ENCODE results near the gene GNMT. TPM values are rescaled to one million over a fixed set of nuclear protein-coding genes. Genes with fewer than 3 reads are reported as not detected.

The GNMT gene
- total and polyA plus RNA-seq, 4 donors, result 1.0 to 4.5 (median 2.2) TPM

DNA sequence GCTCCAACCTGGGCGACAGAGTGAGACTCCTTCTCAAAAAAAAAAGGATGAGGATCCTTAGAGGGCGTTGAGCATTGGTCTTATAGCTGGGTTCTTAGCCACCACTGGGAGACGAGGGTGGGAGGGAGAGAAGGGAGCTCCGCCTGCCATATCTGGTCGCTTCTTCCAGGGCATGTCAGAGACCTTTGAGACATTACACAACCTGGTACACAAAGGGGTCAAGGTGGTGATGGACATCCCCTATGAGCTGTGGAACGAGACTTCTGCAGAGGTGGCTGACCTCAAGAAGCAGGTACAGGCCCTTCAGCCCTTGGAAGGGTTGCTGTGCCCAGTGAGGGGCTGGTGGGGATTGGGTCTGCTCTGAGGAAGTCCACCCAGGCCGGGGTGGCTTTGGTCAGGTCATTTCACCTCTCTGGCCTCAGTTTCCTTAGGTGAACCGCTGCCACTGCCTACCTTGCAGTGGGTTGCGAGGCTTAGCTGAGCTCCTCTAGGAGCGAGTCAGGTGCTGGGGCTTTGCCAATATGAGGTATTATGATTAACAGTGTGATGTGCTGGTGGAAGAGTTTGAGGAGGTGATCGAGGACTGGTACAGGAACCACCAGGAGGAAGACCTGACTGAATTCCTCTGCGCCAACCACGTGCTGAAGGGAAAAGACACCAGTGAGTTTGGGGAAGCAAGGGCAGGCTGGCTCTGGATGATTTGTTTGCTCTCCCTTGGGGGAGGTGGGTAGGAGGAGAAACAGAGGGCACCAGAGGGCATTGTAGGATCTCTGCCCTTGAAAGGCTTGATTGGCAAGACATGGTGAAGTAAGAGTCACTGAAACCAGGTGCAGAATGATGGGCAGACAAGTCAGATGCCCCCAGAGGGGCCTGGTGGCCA lies 22.8 kb upstream of the GNMT start:
- Histone ChIP-seq H3K27me3 (ENCODE audit: control insufficient read depth in 3 of 3, insufficient read depth in 3 of 3, low read length in 2 of 3) (no peaks in the 10 kb centered on the region), H3K4me3 (no peak overlapping the region), H3K9me3 (ENCODE audit: control insufficient read depth in 4 of 4, insufficient read depth in 3 of 4, low read length in 3 of 4) (no peaks in the 10 kb centered on the region), H3K9ac (ENCODE audit: insufficient read depth in 1 of 2, low read length in 2 of 2) (no peak overlapping the region), H3K4me1 (ENCODE audit: control insufficient read depth in 5 of 5, insufficient read depth in 5 of 5, low read length in 5 of 5) (peaks cover 0 to 5% (median 0%) of the 10 kb centered on the region in 5 donors), H3K36me3 (ENCODE audit: control insufficient read depth in 4 of 4, insufficient read depth in 4 of 4, low read length in 4 of 4) (peaks cover 7 to 52% (median 20%) of the 10 kb centered on the region in 4 donors), H3K27ac (ENCODE audit: low read depth in 1 of 2, low read length in 1 of 2) (no peak overlapping the region)
- 93 to 94% methylated on average over 13 of the region's 13 CpGs for WGBS, 2 donors
- TF ChIP-seq, protein P1, sequence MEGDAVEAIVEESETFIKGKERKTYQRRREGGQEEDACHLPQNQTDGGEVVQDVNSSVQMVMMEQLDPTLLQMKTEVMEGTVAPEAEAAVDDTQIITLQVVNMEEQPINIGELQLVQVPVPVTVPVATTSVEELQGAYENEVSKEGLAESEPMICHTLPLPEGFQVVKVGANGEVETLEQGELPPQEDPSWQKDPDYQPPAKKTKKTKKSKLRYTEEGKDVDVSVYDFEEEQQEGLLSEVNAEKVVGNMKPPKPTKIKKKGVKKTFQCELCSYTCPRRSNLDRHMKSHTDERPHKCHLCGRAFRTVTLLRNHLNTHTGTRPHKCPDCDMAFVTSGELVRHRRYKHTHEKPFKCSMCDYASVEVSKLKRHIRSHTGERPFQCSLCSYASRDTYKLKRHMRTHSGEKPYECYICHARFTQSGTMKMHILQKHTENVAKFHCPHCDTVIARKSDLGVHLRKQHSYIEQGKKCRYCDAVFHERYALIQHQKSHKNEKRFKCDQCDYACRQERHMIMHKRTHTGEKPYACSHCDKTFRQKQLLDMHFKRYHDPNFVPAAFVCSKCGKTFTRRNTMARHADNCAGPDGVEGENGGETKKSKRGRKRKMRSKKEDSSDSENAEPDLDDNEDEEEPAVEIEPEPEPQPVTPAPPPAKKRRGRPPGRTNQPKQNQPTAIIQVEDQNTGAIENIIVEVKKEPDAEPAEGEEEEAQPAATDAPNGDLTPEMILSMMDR (IDR thresholded peaks at IDR 0.05; ENCODE audit: control extremely low read depth, extremely low read depth), result no peak
- DNase-seq (no peak), ATAC-seq (ENCODE audit: insufficient read depth, low FRiP score) (no peak)

GRCh38 chr6:42938428-42938796 lies 22.1 kb upstream of the GNMT start:
- Histone ChIP-seq H3K27me3 (ENCODE audit: control insufficient read depth in 3 of 3, insufficient read depth in 3 of 3, low read length in 2 of 3) (no peaks in the 10 kb centered on the region), H3K36me3 (ENCODE audit: control insufficient read depth in 4 of 4, insufficient read depth in 4 of 4, low read length in 4 of 4) (peaks cover 7 to 50% (median 21%) of the 10 kb centered on the region in 4 donors), H3K4me1 (ENCODE audit: control insufficient read depth in 5 of 5, insufficient read depth in 5 of 5, low read length in 5 of 5) (peaks cover 0 to 2% (median 0%) of the 10 kb centered on the region in 5 donors), H3K4me3 (no peak overlapping the region), H3K27ac (ENCODE audit: low read depth in 1 of 2, low read length in 1 of 2) (no peak overlapping the region), H3K9ac (ENCODE audit: insufficient read depth in 1 of 2, low read length in 2 of 2) (no peak overlapping the region), H3K9me3 (ENCODE audit: control insufficient read depth in 4 of 4, insufficient read depth in 3 of 4, low read length in 3 of 4) (no peaks in the 10 kb centered on the region)
- TF ChIP-seq, protein P1 (IDR thresholded peaks at IDR 0.05; ENCODE audit: control extremely low read depth, extremely low read depth), result no peak
- ATAC-seq (ENCODE audit: insufficient read depth, low FRiP score) (no peak), DNase-seq (no peak)
- WGBS, 2 donors, result 84 to 89% methylated on average over 5 of the region's 5 CpGs

DNA sequence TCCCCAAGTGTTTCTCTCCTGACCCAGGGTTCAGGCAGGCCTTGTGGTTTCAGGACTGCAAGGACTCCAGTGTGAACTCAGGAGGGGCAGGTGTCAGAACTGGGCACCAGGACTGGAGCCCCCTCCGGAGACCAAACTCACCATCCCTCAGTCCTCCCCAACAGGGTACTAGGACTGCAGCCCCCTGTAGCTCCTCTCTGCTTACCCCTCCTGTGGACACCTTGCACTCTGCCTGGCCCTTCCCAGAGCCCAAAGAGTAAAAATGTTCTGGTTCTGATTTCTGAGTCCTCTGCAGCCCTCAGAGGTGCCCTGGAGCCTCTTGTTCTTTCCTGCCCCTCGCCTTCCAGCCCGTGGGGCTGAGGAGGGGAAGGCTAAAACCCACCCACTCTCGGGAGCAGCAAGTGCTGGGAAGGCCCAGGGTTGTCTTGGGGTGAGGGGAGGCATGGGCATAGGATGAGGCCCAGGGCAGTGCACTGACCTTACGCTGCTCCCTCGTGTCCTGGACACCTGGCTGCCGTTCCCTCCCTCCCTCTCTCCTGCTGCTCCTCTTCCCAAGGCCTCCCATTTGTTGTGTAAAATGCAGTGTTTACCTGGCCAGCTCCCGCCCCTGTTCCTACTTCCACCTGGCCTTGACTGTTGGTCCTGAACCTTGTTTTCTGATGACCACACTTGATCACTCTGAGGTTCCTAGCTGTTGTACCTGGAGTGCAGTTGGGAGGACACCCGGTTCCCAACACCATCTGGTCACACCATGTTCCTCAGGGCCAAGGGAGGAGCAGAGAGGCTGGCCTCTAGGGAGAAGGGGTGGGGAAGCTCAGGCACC lies 21.4 kb upstream of the GNMT start:
- no peak for ATAC-seq (ENCODE audit: insufficient read depth, low FRiP score)
- DNase-seq, result no peak

More for the DNA sequence above, 21.4 kb upstream of the GNMT start:
- 86 to 92% methylated on average over 9 of the region's 9 CpGs for WGBS, 2 donors
- Histone ChIP-seq H3K9me3 (ENCODE audit: control insufficient read depth in 4 of 4, insufficient read depth in 3 of 4, low read length in 3 of 4) (no peaks in the 10 kb centered on the region), H3K27me3 (ENCODE audit: control insufficient read depth in 3 of 3, insufficient read depth in 3 of 3, low read length in 2 of 3) (no peaks in the 10 kb centered on the region), H3K27ac (ENCODE audit: low read depth in 1 of 2, low read length in 1 of 2) (no peak overlapping the region), H3K4me3 (no peak overlapping the region), H3K9ac (ENCODE audit: insufficient read depth in 1 of 2, low read length in 2 of 2) (no peak overlapping the region), H3K36me3 (ENCODE audit: control insufficient read depth in 4 of 4, insufficient read depth in 4 of 4, low read length in 4 of 4) (peaks cover 7 to 52% (median 23%) of the 10 kb centered on the region in 4 donors), H3K4me1 (ENCODE audit: control insufficient read depth in 5 of 5, insufficient read depth in 5 of 5, low read length in 5 of 5) (peaks cover 0 to 1% (median 0%) of the 10 kb centered on the region in 5 donors)
- TF ChIP-seq, protein P1 (IDR thresholded peaks at IDR 0.05; ENCODE audit: control extremely low read depth, extremely low read depth), result no peak
